SK-N-MC (cell line): Measurements from ENCODE around the gene SP140L.

ENCODE experiments used
- EZH2 ChIP-seq: fragments of 200-600 bp; sonication (generic); IDR thresholded peaks from one replicate; pipeline ENCODE4 v1.6.1; 2017; ENCODE audit warnings: antibody characterized with exemption
- FOXP2 ChIP-seq: optimal IDR thresholded peaks from 2 replicates; pipeline ENCODE3; 2011; ENCODE audit warnings: mild to moderate bottlenecking, moderate library complexity; ENCODE audit not compliant: insufficient read depth; ENCODE audit errors: extremely low read length, control extremely low read depth
- POLR2AphosphoS5 ChIP-seq: IDR thresholded peaks from 2 replicates; pipeline ENCODE4 v1.6.1; 2012; ENCODE audit warnings: mild to moderate bottlenecking, low read depth, low read length, borderline replicate concordance

GRCh38 chr2:230296917-230297316 is 30.1 kb upstream of the SP140L start:
- TF ChIP-seq POLR2AphosphoS5 (no peak), EZH2 (no peak), FOXP2 (no peak)
